Measurements from ENCODE around the gene PRR7. TPM values are rescaled to one million over a fixed set of nuclear protein-coding genes. Genes with fewer than 3 reads are reported as not detected.

The PRR7 gene
- total and polyA plus RNA-seq, 2 of the 13 experiments (the other 11 are each of a cell fraction or from before 2014, with no cell fraction given) = 4.8 to 5.0 TPM

DNA sequence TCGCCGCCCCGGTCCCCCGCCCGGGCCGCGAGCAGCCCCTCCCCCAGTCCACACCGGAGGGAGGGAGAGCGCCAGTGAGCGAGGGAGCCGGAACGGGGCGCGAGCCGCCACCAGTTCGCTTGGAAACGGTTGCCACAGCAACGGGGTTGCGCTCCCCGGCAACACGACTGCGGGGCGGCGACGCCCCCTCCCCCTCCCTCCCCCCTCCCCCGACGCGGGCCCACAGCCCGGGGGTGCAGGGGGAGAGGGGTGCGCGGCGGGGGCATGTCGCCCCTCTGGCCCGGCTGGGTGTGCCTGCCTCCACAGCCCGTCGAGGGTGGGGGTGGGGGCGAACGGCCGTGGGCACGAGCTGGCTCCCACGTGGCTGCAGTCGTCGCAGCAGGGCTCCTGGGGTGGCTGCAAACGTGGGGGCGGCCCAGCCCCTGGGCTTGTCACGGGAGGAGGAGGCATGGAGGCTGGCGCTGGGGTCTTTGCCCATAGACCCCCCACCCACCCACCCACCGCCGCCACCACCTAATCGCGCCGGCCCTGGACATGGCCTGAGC is 524 bp downstream of the PRR7 start (continued):
- no peak for TF ChIP-seq HNF4G (IDR thresholded peaks at IDR 0.05; ENCODE audit: borderline replicate concordance, low read depth, low read length)
- no peak for TF ChIP-seq HNF4G (CRISPR knock-in tag; IDR thresholded peaks at IDR 0.05; ENCODE audit: borderline replicate concordance, low read depth)
- TF ChIP-seq TSC22D2 (CRISPR knock-in tag; IDR thresholded peaks at IDR 0.05; ENCODE audit: borderline replicate concordance) = no peak
- no peak for TF ChIP-seq REL (CRISPR knock-in tag; conservative IDR thresholded peaks at IDR 0.05)
- no peak for TF ChIP-seq MIER3 (CRISPR knock-in tag; IDR thresholded peaks at IDR 0.05; ENCODE audit: borderline replicate concordance)
- TF ChIP-seq, protein P1, sequence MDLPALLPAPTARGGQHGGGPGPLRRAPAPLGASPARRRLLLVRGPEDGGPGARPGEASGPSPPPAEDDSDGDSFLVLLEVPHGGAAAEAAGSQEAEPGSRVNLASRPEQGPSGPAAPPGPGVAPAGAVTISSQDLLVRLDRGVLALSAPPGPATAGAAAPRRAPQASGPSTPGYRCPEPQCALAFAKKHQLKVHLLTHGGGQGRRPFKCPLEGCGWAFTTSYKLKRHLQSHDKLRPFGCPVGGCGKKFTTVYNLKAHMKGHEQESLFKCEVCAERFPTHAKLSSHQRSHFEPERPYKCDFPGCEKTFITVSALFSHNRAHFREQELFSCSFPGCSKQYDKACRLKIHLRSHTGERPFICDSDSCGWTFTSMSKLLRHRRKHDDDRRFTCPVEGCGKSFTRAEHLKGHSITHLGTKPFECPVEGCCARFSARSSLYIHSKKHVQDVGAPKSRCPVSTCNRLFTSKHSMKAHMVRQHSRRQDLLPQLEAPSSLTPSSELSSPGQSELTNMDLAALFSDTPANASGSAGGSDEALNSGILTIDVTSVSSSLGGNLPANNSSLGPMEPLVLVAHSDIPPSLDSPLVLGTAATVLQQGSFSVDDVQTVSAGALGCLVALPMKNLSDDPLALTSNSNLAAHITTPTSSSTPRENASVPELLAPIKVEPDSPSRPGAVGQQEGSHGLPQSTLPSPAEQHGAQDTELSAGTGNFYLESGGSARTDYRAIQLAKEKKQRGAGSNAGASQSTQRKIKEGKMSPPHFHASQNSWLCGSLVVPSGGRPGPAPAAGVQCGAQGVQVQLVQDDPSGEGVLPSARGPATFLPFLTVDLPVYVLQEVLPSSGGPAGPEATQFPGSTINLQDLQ (CRISPR knock-in tag; IDR thresholded peaks at IDR 0.05) = no peak
- TF ChIP-seq FOXK1 (CRISPR knock-in tag; IDR thresholded peaks at IDR 0.05; ENCODE audit: borderline replicate concordance, low read depth) = no peak
- no peak for TF ChIP-seq EZH2 (conservative IDR thresholded peaks at IDR 0.05; ENCODE audit: low read depth, low read length)
- TF ChIP-seq ZNF777 (CRISPR knock-in tag; IDR thresholded peaks at IDR 0.05) = peak; percentile 78
- peak; percentile 73; the same call in 1 of the 2 replicates for TF ChIP-seq ZFP82 (CRISPR knock-in tag; IDR thresholded peaks at IDR 0.05; ENCODE audit: borderline replicate concordance)
- no peak for TF ChIP-seq PLSCR1 (CRISPR knock-in tag; IDR thresholded peaks at IDR 0.05; ENCODE audit: borderline replicate concordance)
- 0 out of 2 replicates have a peak, but pooled peaks have one; percentile 19 for TF ChIP-seq ETV5 (CRISPR knock-in tag; IDR thresholded peaks at IDR 0.05; ENCODE audit: borderline replicate concordance)
- no peak for TF ChIP-seq ATF6 (CRISPR knock-in tag; conservative IDR thresholded peaks at IDR 0.05)
- TF ChIP-seq ZNF335 (CRISPR knock-in tag; IDR thresholded peaks at IDR 0.05) = no peak
- TF ChIP-seq ZSCAN29 (CRISPR knock-in tag; conservative IDR thresholded peaks at IDR 0.05) = no peak
- TF ChIP-seq ZNF784 (CRISPR knock-in tag; IDR thresholded peaks at IDR 0.05; ENCODE audit: borderline replicate concordance) = no peak
- TF ChIP-seq ZNF232 (CRISPR knock-in tag; IDR thresholded peaks at IDR 0.05; ENCODE audit: borderline replicate concordance) = no peak
- TF ChIP-seq TMF1 (CRISPR knock-in tag; IDR thresholded peaks at IDR 0.05; ENCODE audit: low read depth) = no peak
- no peak for TF ChIP-seq ZNF558 (CRISPR knock-in tag; IDR thresholded peaks at IDR 0.05; ENCODE audit: borderline replicate concordance)
- TF ChIP-seq ZBTB1 (CRISPR knock-in tag; IDR thresholded peaks at IDR 0.05; ENCODE audit: borderline replicate concordance) = no peak
- no peak for TF ChIP-seq SKI (IDR thresholded peaks at IDR 0.05; ENCODE audit: partially characterized antibody)
- TF ChIP-seq GMEB1 (CRISPR knock-in tag; IDR thresholded peaks at IDR 0.05; ENCODE audit: borderline replicate concordance) = no peak

All from HepG2 (cell line).